Keratinocyte (primary cell): ENCODE measurements around the gene KMT5C.

Source experiments
- CTCF ChIP-seq, 3 experiments: IDR thresholded peaks in 1 of 3; conservative IDR thresholded peaks in 1 of 3; optimal IDR thresholded peaks in 1 of 3; 2 replicates in 2 of 3; 3 replicates in 1 of 3; pipeline versions ENCODE3 to v1.5.1; 2011; ENCODE audit warnings: low read length in 3 of 3, mild to moderate bottlenecking in 3 of 3, moderate library complexity in 2 of 3, control low read depth in 1 of 3, inconsistent platforms in 1 of 3; ENCODE audit not compliant: insufficient read depth in 2 of 3; ENCODE audit errors: extremely low read depth in 1 of 3
- EZH2 ChIP-seq: IDR thresholded peaks from one replicate; pipeline ENCODE4 v1.6.1; 2012; ENCODE audit warnings: inconsistent platforms, mild to moderate bottlenecking, low read length, moderate library complexity

- no peak for TF ChIP-seq CTCF (optimal IDR thresholded peaks at IDR 0.05 in 1 of 3, IDR thresholded peaks at IDR 0.05 in 1 of 3, conservative IDR thresholded peaks at IDR 0.05 in 1 of 3; ENCODE audit: extremely low read depth in 1 of 3, insufficient read depth in 2 of 3, low read length in 3 of 3)
- no peak for TF ChIP-seq EZH2
These were observed 50.8 kb downstream of the KMT5C start for GRCh38 chr19:55390461-55390880.
